ENCODE measurements around the gene ZNF511. TPM values are rescaled to one million over a fixed set of nuclear protein-coding genes. Genes with fewer than 3 reads are reported as not detected.

The ZNF511 gene
- total RNA-seq, 4 donors from 2014 or later = 16.1 to 26.7 (median 17.7) TPM

Small RNAs within 50 kb of the gene (small RNA-seq; reads per million reads assigned to genes)
- gene BANF1P2 = 0 reads per million in 4 donors

Other genes with a start within 250 kb of the ZNF511 start
- gene ADGRA1, start 221.0 kb upstream of the ZNF511 start, total RNA-seq = not detected
- under 1 TPM in 3 of 4 donors, not detected in 1; 0.19 to 0.64 (median 0.53) TPM for gene KNDC1, start 148.7 kb upstream of the ZNF511 start, total RNA-seq
- not detected for gene UTF1, start 78.7 kb upstream of the ZNF511 start, total RNA-seq
- under 1 TPM in 3 of 4 donors, not detected in 1; 0.13 to 0.95 (median 0.82) TPM for gene VENTX, start 71.1 kb upstream of the ZNF511 start, total RNA-seq
- gene ADAM8, start 32.0 kb upstream of the ZNF511 start, total RNA-seq = 1 to 10 TPM; 3.3 to 5.7 (median 4.3) TPM
- gene TUBGCP2, start within 50 bp of the ZNF511 start, total RNA-seq = 10 to 100 TPM; 28.4 to 44.4 (median 38.9) TPM
- not detected for gene CALY, start 28.0 kb downstream of the ZNF511 start, total RNA-seq
- gene PRAP1, start 38.5 kb downstream of the ZNF511 start, total RNA-seq = not detected
- gene FUOM, start 49.1 kb downstream of the ZNF511 start, total RNA-seq = 10 to 100 TPM in 2 of 4 donors, 1 to 10 TPM in 2; 6.7 to 17.7 (median 12.5) TPM
- 100 to 1,000 TPM in 2 of 4 donors, 10 to 100 TPM in 2; 75.0 to 115 (median 99.2) TPM for gene ECHS1, start 64.4 kb downstream of the ZNF511 start, total RNA-seq
- 10 to 100 TPM; 11.5 to 16.6 (median 15.9) TPM for gene PAOX, start 70.3 kb downstream of the ZNF511 start, total RNA-seq
- gene MTG1, start 85.2 kb downstream of the ZNF511 start, total RNA-seq = 10 to 100 TPM; 24.6 to 32.8 (median 27.1) TPM
- gene SPRN, start 115.7 kb downstream of the ZNF511 start, total RNA-seq = not detected
- gene SCART1, start 145.0 kb downstream of the ZNF511 start, total RNA-seq = 1 to 10 TPM in 1 of 4 donors, under 1 TPM in 3; 0.06 to 2.5 (median 0.35) TPM
- 10 to 100 TPM in 2 of 4 donors, 1 to 10 TPM in 2; 3.1 to 26.9 (median 10.5) TPM for gene CYP2E1, start 218.4 kb downstream of the ZNF511 start, total RNA-seq